Psoas muscle (tissue), 8 donors: ENCODE measurements around the gene BSX. TPM values are rescaled to one million over a fixed set of nuclear protein-coding genes. Genes with fewer than 3 reads are reported as not detected.

ENCODE experiments used
- ATAC-seq, 4 donors: fragments of 200-7000 bp; cut with Tn5 transposase; one replicate each; pipeline ENCODE4 v1.9.1; 2020; ENCODE audit warnings: moderate library complexity in 3 of 4, mild to moderate bottlenecking in 2 of 4
- DNase-seq, 2 donors: peaks; one replicate each; pipeline ENCODE4 v3.0.0-alpha.2; 2020
- H3K27ac ChIP-seq: fragments of 200-600 bp; one replicate; pipeline ENCODE4 v1.8.0; 2022
- H3K27me3 ChIP-seq, 3 donors: fragments of 200-600 bp in 1 of 3; one replicate each; pipeline versions ENCODE4 v1.6.1 to v1.8.0; 2013 to 2022; ENCODE audit warnings: low read length in 2 of 3, mild to moderate bottlenecking in 2 of 3, moderate library complexity in 1 of 3; ENCODE audit not compliant: insufficient read depth in 3 of 3
- H3K36me3 ChIP-seq, 2 donors: fragments of 200-600 bp in 1 of 2; one replicate each; pipeline versions ENCODE4 v1.6.1 to v1.8.0; 2013 to 2022; ENCODE audit warnings: low read depth in 1 of 2, mild to moderate bottlenecking in 1 of 2, moderate library complexity in 1 of 2; ENCODE audit not compliant: insufficient read depth in 1 of 2
- H3K4me1 ChIP-seq: fragments of 200-600 bp; one replicate; pipeline ENCODE4 v1.8.0; 2022
- H3K4me3 ChIP-seq: fragments of 200-600 bp; one replicate; pipeline ENCODE4 v1.8.0; 2022; ENCODE audit warnings: mild to moderate bottlenecking
- H3K9me3 ChIP-seq: fragments of 200-600 bp; one replicate; pipeline ENCODE4 v1.8.0; 2022
- WGBS, 3 donors: extraction: QIAGEN DNeasy Blood & Tissue Kit; methylation state at CpG; one replicate each; pipeline versions ENCODE4 v1.1.6 to v1.1.7; 2013; 5-methylcytosine and 5-hydroxymethylcytosine counted together
- intact Hi-C, 2 donors: fragments of 100-400 bp; cut with DNase I; formaldehyde crosslinking; loops; one replicate each; pipeline versions ENCODE4 v1.11.0 to v1.14.2; 2022
- long read RNA-seq, 2 donors: library from polyadenylated mRNA; unstranded; transcript quantifications; one replicate each; pipeline ENCODE4 v2.0.0, GENCODE V29; 2021
- polyA plus RNA-seq, 3 donors: library from polyadenylated mRNA; stranded (reverse); fragments of 200-250 nt; gene quantifications; one replicate each; pipeline ENCODE4 v1.2.3, GENCODE V29; 2013
- total RNA-seq, 4 donors: library from RNA; stranded (reverse); fragmentation: NEBNext Ultra II Directional in 2 of 4; extraction: Animal tissue kit (Norgen Biotek cat#: 25700) in 2 of 4; gene quantifications; one replicate each; pipeline versions ENCODE4 v1.2.1 to v1.2.4, GENCODE V29; 2021 to 2023
- TF ChIP-seq, protein P1 (sequence below): fragments of 200-600 bp; IDR thresholded peaks from one replicate; pipeline ENCODE4 v1.8.0; 2022; ENCODE audit warnings: antibody characterized with exemption
- donor health status: healthy with polysubstance abuse.
- donor health status: DM: no; HTN: no; CAD: no; lungs with moderate emphysema.
- donor health status: Bipolar disorder and iron deficiency.
- donor health status: healthy.
- donor health status: DM: yes; HTN: yes; CAD: no.
- donor health status: DM: no; HTN: no; CAD: no.
- donor health status: DM: no; HTN: no; CAD: no.
- donor health status: DM: yes; HTN: yes; CAD: no.

BSX gene
- total RNA-seq = not detected
- not detected for polyA plus RNA-seq
- long read RNA-seq, donor 1 = 0 reads
- long read RNA-seq, donor 2 = 0 reads

- 4 to 6% (median 5%) methylated on average over 35 of the region's 35 CpGs for WGBS, 3 donors
- ATAC-seq = peak; percentile 41 to 73 (median 58)
- Histone ChIP-seq H3K27me3 (peaks cover 0 to 100% (median 43%) of the 10 kb centered on the region in 3 donors), H3K9me3 (no peaks in the 10 kb centered on the region), H3K4me1 (peaks cover 4% of the 10 kb centered on the region), H3K27ac (no peak within 1 kb of the TSS), H3K36me3 (no peaks in the 10 kb centered on the region), H3K4me3 (no peak within 1 kb of the TSS)
- TF ChIP-seq, protein P1, sequence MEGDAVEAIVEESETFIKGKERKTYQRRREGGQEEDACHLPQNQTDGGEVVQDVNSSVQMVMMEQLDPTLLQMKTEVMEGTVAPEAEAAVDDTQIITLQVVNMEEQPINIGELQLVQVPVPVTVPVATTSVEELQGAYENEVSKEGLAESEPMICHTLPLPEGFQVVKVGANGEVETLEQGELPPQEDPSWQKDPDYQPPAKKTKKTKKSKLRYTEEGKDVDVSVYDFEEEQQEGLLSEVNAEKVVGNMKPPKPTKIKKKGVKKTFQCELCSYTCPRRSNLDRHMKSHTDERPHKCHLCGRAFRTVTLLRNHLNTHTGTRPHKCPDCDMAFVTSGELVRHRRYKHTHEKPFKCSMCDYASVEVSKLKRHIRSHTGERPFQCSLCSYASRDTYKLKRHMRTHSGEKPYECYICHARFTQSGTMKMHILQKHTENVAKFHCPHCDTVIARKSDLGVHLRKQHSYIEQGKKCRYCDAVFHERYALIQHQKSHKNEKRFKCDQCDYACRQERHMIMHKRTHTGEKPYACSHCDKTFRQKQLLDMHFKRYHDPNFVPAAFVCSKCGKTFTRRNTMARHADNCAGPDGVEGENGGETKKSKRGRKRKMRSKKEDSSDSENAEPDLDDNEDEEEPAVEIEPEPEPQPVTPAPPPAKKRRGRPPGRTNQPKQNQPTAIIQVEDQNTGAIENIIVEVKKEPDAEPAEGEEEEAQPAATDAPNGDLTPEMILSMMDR = no peak
- peak; percentile 47 to 67 for DNase-seq
- intact Hi-C loops = no loop called here
Measured at GRCh38 chr11:122981388-122982264, at the start of gene BSX. BSX (minus strand) TSS chr11:122981834; CDS start chr11:122981671, 163 bp downstream.

GRCh38 chr11:123030517-123030916, 48.9 kb upstream of the BSX start:
- TF ChIP-seq, protein P1 = no peak
- 70 to 71% (median 71%) methylated on average over 4 of the region's 4 CpGs for WGBS, 3 donors
- intact Hi-C loops = no loop called here

DNA sequence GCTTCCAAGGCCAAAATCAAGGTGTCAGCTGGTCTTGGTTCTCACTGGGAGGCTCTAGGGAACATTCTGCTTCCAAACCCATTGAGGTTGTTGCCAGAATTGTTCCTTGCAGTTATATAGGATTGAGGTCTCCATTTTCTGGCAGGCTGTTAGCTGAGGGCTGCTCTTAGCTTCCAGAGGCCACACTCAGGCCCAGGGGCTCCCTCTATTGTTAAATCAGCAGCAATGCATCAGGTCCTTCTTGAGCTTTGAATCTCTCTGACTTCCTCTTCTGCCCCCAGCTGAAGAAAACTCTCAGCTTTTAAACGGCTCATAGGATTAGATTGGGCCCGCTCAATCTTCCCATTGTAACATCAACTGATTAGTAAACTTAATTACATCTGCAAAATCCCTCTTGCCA, 39.3 kb upstream of the BSX start:
- Histone ChIP-seq H3K4me3 (no peak overlapping the region), H3K4me1 (no peaks in the 10 kb centered on the region), H3K27ac (no peak overlapping the region), H3K9me3 (no peaks in the 10 kb centered on the region), H3K36me3 (no peaks in the 10 kb centered on the region), H3K27me3 (peaks cover 2 to 16% (median 3%) of the 10 kb centered on the region in 3 donors)
- TF ChIP-seq, protein P1 = peak; percentile 11
- ATAC-seq = no peak
- 46 to 51% (median 50%) methylated on average over 2 of the region's 2 CpGs for WGBS, 3 donors
- DNase-seq = no peak
- intact Hi-C loops = loop anchor here in 1 of 2 donors (10.0 kb wide), 1 partner anchor 156 kb away; no protein-coding TSS in a partner anchor

More at GRCh38 chr11:123030517-123030916, 48.9 kb upstream of the BSX start:
- Histone ChIP-seq H3K27me3 (no peaks in the 10 kb centered on the region), H3K9me3 (no peaks in the 10 kb centered on the region), H3K4me1 (no peaks in the 10 kb centered on the region), H3K36me3 (no peaks in the 10 kb centered on the region), H3K27ac (no peak overlapping the region), H3K4me3 (no peak overlapping the region)
- DNase-seq (no peak), ATAC-seq (no peak)

GRCh38 chr11:123018702-123019101, 37.1 kb upstream of the BSX start:
- Histone ChIP-seq H3K36me3 (no peaks in the 10 kb centered on the region), H3K27me3 (peaks cover 2 to 16% (median 3%) of the 10 kb centered on the region in 3 donors), H3K4me3 (no peak overlapping the region), H3K27ac (no peak overlapping the region), H3K9me3 (no peaks in the 10 kb centered on the region), H3K4me1 (no peaks in the 10 kb centered on the region)
- DNase-seq (no peak), ATAC-seq (no peak)
- intact Hi-C loops = no loop called here
- WGBS, 3 donors = 67 to 75% (median 69%) methylated on average over 9 of the region's 9 CpGs
- TF ChIP-seq, protein P1 = no peak
